Muscle layer of duodenum (tissue), 2 donors: ENCODE data around the gene HDAC7.
"Not testable (repeated sequence)": the region's sequence is repeated elsewhere in the genome, so short reads cannot be mapped to it uniquely, and the experiment has no call there.

Source experiments
- H3K27ac ChIP-seq: one replicate; pipeline ENCODE4 v1.7.0; 2013; ENCODE audit warnings: mild to moderate bottlenecking, low read length
- H3K27me3 ChIP-seq: one replicate; pipeline ENCODE4 v1.7.0; 2013; ENCODE audit warnings: low read depth, mild to moderate bottlenecking, control low read depth, low read length
- H3K36me3 ChIP-seq, 2 donors: one replicate each; pipeline ENCODE4 v1.7.0; 2013; ENCODE audit warnings: low read length in 2 of 2, control low read depth in 1 of 2, mild to moderate bottlenecking in 1 of 2; ENCODE audit not compliant: insufficient read depth in 2 of 2, control insufficient read depth in 1 of 2
- H3K4me1 ChIP-seq, 2 donors: one replicate each; pipeline ENCODE4 v1.7.0; 2013; ENCODE audit warnings: low read length in 2 of 2, mild to moderate bottlenecking in 2 of 2, control low read depth in 1 of 2, moderate library complexity in 1 of 2; ENCODE audit not compliant: insufficient read depth in 2 of 2, control insufficient read depth in 1 of 2
- H3K4me3 ChIP-seq, 2 donors: one replicate each; pipeline ENCODE4 v1.7.0; 2013; ENCODE audit warnings: low read length in 2 of 2, low read depth in 1 of 2, mild to moderate bottlenecking in 1 of 2
- H3K9me3 ChIP-seq, 2 donors: one replicate each; pipeline ENCODE4 v1.7.0; 2013; ENCODE audit warnings: low read length in 2 of 2, control low read depth in 1 of 2, mild to moderate bottlenecking in 1 of 2; ENCODE audit not compliant: control insufficient read depth in 1 of 2
- donor health status: healthy.

HDAC7 gene

GRCh38 chr12:47817272-47818006 is 2.3 kb downstream of the HDAC7 start:
- Histone ChIP-seq H3K27ac (peak overlapping the region; percentile 92), H3K4me1 (peaks cover 44 to 59% of the 10 kb centered on the region in 2 donors), H3K27me3 (no peaks in the 10 kb centered on the region), H3K9me3 (no peaks in the 10 kb centered on the region), H3K36me3 (peaks cover 3 to 11% of the 10 kb centered on the region in 2 donors), H3K4me3 (peak overlapping the region; percentile 70 to 80)

- Histone ChIP-seq H3K27ac (peak overlapping the region; percentile 92), H3K4me3 (peak overlapping the region; percentile 70 to 80), H3K36me3 (peaks cover 3 to 11% of the 10 kb centered on the region in 2 donors), H3K4me1 (peaks cover 44 to 61% of the 10 kb centered on the region in 2 donors), H3K9me3 (no peaks in the 10 kb centered on the region), H3K27me3 (no peaks in the 10 kb centered on the region)
Measured at GRCh38 chr12:47816403-47817271, 3.1 kb downstream of the HDAC7 start.

GRCh38 chr12:47815447-47815846 is 4.3 kb downstream of the HDAC7 start:
- peaks cover 0 to 11% of the 10 kb centered on the region in 2 donors for H3K36me3 ChIP-seq
- H3K4me1 ChIP-seq: peaks cover 48 to 73% of the 10 kb centered on the region in 2 donors
- H3K4me3 ChIP-seq, H3K9me3 ChIP-seq, H3K27me3 ChIP-seq: not testable (repeated sequence)
- peak overlapping the region; percentile 98 for H3K27ac ChIP-seq

- Histone ChIP-seq H3K27me3 (no peaks in the 10 kb centered on the region), H3K27ac (peak overlapping the region; percentile 98), H3K4me1 (peaks cover 52 to 80% of the 10 kb centered on the region in 2 donors), H3K9me3 (no peaks in the 10 kb centered on the region), H3K4me3 (peak overlapping the region in 1 of 2 donors; percentile 64), H3K36me3 (peaks cover 0 to 11% of the 10 kb centered on the region in 2 donors)
Measured at GRCh38 chr12:47814539-47815170, 5.0 kb downstream of the HDAC7 start.

GRCh38 chr12:47813511-47814196 is 6.0 kb downstream of the HDAC7 start:
- Histone ChIP-seq H3K4me3 (peak overlapping the region; percentile 64 to 69), H3K4me1 (peaks cover 57 to 86% of the 10 kb centered on the region in 2 donors), H3K27me3 (no peaks in the 10 kb centered on the region), H3K36me3 (peaks cover 0 to 11% of the 10 kb centered on the region in 2 donors), H3K27ac (peak overlapping the region; percentile 98), H3K9me3 (no peaks in the 10 kb centered on the region)

- Histone ChIP-seq H3K4me1 (peaks cover 64 to 86% of the 10 kb centered on the region in 2 donors), H3K36me3 (peaks cover 0 to 11% of the 10 kb centered on the region in 2 donors)
Measured at GRCh38 chr12:47812797-47813510, 6.7 kb downstream of the HDAC7 start.

GRCh38 chr12:47811581-47812484 is 7.9 kb downstream of the HDAC7 start:
- no peaks in the 10 kb centered on the region for H3K9me3 ChIP-seq
- peak overlapping the region; percentile 98 for H3K27ac ChIP-seq
- H3K4me3 ChIP-seq: peak overlapping the region; percentile 52 to 64
- H3K4me1 ChIP-seq: peaks cover 65 to 86% of the 10 kb centered on the region in 2 donors
- no peaks in the 10 kb centered on the region for H3K27me3 ChIP-seq
- peaks cover 0 to 11% of the 10 kb centered on the region in 2 donors for H3K36me3 ChIP-seq

More at GRCh38 chr12:47812797-47813510, 6.7 kb downstream of the HDAC7 start:
- Histone ChIP-seq H3K4me3 (peak overlapping the region; percentile 64 to 69), H3K9me3 (no peaks in the 10 kb centered on the region), H3K27ac (peak overlapping the region; percentile 98), H3K27me3 (no peaks in the 10 kb centered on the region)

- Histone ChIP-seq H3K36me3 (peaks cover 0 to 11% of the 10 kb centered on the region in 2 donors), H3K9me3 (no peaks in the 10 kb centered on the region), H3K27ac (peak overlapping the region; percentile 98), H3K27me3 (no peaks in the 10 kb centered on the region), H3K4me1 (peaks cover 67 to 85% of the 10 kb centered on the region in 2 donors), H3K4me3 (peak overlapping the region; percentile 3 to 64)
Measured at GRCh38 chr12:47811072-47811396, 8.7 kb downstream of the HDAC7 start.

GRCh38 chr12:47809518-47809917 is 10.2 kb downstream of the HDAC7 start:
- H3K27me3 ChIP-seq, H3K9me3 ChIP-seq, H3K4me3 ChIP-seq, H3K36me3 ChIP-seq: not testable (repeated sequence)
- peaks cover 77 to 91% of the 10 kb centered on the region in 2 donors for H3K4me1 ChIP-seq
- H3K27ac ChIP-seq: peak overlapping the region; percentile 98
